ENCODE measurements around the gene PIGT. TPM values are rescaled to one million over a fixed set of nuclear protein-coding genes. Genes with fewer than 3 reads are reported as not detected.
"Not testable (repeated sequence)": the region's sequence is repeated elsewhere in the genome, so short reads cannot be mapped to it uniquely, and the experiment has no call there.

PIGT gene
- total RNA-seq, 1 experiment from 2014 or later = 179 TPM

- in situ Hi-C loops (cut with HindIII; ENCODE audit: low pct_unique_long_range_greater_than_20kb, low sequenced_read_pairs) = no loop called here
- no peak for DNase-seq (ENCODE audit: low read depth, low spot score)
These were observed 54.5 kb downstream of the PIGT start for GRCh38 chr20:45470262-45470931.

- in situ Hi-C loops (cut with HindIII; ENCODE audit: low pct_unique_long_range_greater_than_20kb, low sequenced_read_pairs) = no loop called here
- no peak for DNase-seq (ENCODE audit: low read depth, low spot score)
These were observed 55.0 kb downstream of the PIGT start for GRCh38 chr20:45470937-45471336.

DNA sequence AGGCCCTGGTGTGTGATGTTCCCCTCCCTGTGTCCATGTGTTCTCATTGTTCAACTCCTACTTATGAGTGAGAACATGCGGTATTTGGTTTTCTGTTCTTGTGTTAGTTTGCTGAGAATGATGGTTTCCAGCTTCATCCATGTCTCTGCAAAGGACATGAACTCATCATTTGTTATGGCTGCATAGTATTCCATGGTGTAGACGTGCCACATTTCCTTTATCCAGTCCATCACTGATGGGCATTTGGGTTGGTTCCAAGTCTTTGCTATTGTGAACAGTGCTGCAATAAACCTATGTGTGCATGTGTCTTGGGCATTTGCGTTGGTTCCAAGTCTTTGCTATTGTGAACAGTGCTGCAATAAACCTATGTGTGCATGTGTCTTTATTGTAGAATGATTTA, 56.3 kb downstream of the PIGT start:
- in situ Hi-C loops (cut with HindIII; ENCODE audit: low pct_unique_long_range_greater_than_20kb, low sequenced_read_pairs); DNase-seq (ENCODE audit: low read depth, low spot score): not testable (repeated sequence)

Small RNAs within 50 kb of the gene (small RNA-seq; reads per million reads assigned to genes)
- gene MIR6812 = 0 to 0.05 reads per million in 2 experiments

Other genes starting within 250 kb of the PIGT start
- gene PI3, start 241.2 kb upstream of the PIGT start, total RNA-seq (2014; rRNA removed; shearing (Covaris generic)) = 0.40 and 0.56 TPM in 2 replicates
- not detected in 2 replicates for gene SEMG1, start 209.1 kb upstream of the PIGT start, total RNA-seq (2014; rRNA removed; shearing (Covaris generic))
- not detected in 2 replicates for gene SEMG2, start 194.8 kb upstream of the PIGT start, total RNA-seq (2014; rRNA removed; shearing (Covaris generic))
- not detected in 2 replicates for gene SLPI, start 161.6 kb upstream of the PIGT start, total RNA-seq (2014; rRNA removed; shearing (Covaris generic))
- not detected in 2 replicates for gene RBPJL, start 109.3 kb upstream of the PIGT start, total RNA-seq (2014; rRNA removed; shearing (Covaris generic))
- gene MATN4, start 107.8 kb upstream of the PIGT start, total RNA-seq (2014; rRNA removed; shearing (Covaris generic)) = 0.42 and 0.59 TPM in 2 replicates
- gene SDC4, start 67.7 kb upstream of the PIGT start, total RNA-seq (2014; rRNA removed; shearing (Covaris generic)) = 16.1 and 17.5 TPM in 2 replicates
- 23.6 and 31.0 TPM in 2 replicates for gene SYS1, start 53.0 kb upstream of the PIGT start, total RNA-seq (2014; rRNA removed; shearing (Covaris generic))
- gene TP53TG5, start 37.8 kb upstream of the PIGT start, total RNA-seq (2014; rRNA removed; shearing (Covaris generic)) = not detected in 2 replicates
- 0.77 and 1.5 TPM in 2 replicates for gene DBNDD2, start 7.9 kb upstream of the PIGT start, total RNA-seq (2014; rRNA removed; shearing (Covaris generic))
- gene WFDC2, start 53.6 kb downstream of the PIGT start, total RNA-seq (2014; rRNA removed; shearing (Covaris generic)) = not detected in 2 replicates
- not detected in 2 replicates for gene SPINT3, start 99.5 kb downstream of the PIGT start, total RNA-seq (2014; rRNA removed; shearing (Covaris generic))
- gene WFDC6, start 123.3 kb downstream of the PIGT start, total RNA-seq (2014; rRNA removed; shearing (Covaris generic)) = not detected in 2 replicates
- not detected in 2 replicates for gene EPPIN, start 131.3 kb downstream of the PIGT start, total RNA-seq (2014; rRNA removed; shearing (Covaris generic))
- gene WFDC8, start 163.1 kb downstream of the PIGT start, total RNA-seq (2014; rRNA removed; shearing (Covaris generic)) = not detected in 2 replicates
- not detected in 2 replicates for gene WFDC10A, start 213.6 kb downstream of the PIGT start, total RNA-seq (2014; rRNA removed; shearing (Covaris generic))
- gene WFDC9, start 215.1 kb downstream of the PIGT start, total RNA-seq (2014; rRNA removed; shearing (Covaris generic)) = not detected in 2 replicates

Data from SK-MEL-5 (cell line).